ENCODE measurements around the gene MT2A.

GRCh38 chr16:56583351-56584168 lies 24.8 kb upstream of the MT2A start:
- TF ChIP-seq CTCF (IDR thresholded peaks at IDR 0.05) (no peak), POLR2AphosphoS5 (IDR thresholded peaks at IDR 0.05) (no peak), EP300 (IDR thresholded peaks at IDR 0.05; ENCODE audit: low read depth) (no peak)

All from transverse colon (tissue), 4 donors.